Peyer's patch (tissue), 4 donors: ENCODE results near the gene ZNF511.

Experiments used
- POLR2A ChIP-seq, 2 donors: fragments of 450-650 bp; IDR thresholded peaks; one replicate each; pipeline ENCODE4 v1.5.1; 2017; ENCODE audit warnings: antibody characterized with exemption in 2 of 2, mild to moderate bottlenecking in 2 of 2, moderate library complexity in 2 of 2
- TF ChIP-seq, protein P1 (sequence below), 6 experiments: fragments of 450-650 bp in 4 of 6; fragments of 200-600 bp in 2 of 6; sonication (generic) in 1 of 6; IDR thresholded peaks; one replicate each; pipeline ENCODE4 v1.5.1; 2017 to 2019; ENCODE audit warnings: antibody characterized with exemption in 6 of 6, mild to moderate bottlenecking in 3 of 6, moderate library complexity in 1 of 6

DNA sequence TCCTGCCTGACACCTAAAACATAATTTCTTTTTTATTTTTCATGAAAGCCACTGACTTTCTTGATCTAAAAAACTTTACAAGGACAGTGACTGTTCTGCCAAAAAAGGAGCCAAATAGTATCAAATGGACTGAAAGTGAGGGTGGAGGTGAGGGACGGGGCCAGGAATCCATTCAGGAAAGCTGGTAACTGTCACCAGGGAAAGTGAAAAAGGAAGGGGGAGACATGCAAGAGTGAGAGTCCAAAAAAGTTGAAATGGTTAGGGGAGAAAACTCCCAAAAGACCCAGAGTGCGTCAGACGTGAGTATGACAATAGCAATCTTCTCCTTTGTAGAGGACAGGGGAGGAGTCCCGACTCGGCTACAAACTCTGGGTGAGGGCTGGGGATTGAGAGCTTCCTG lies 35.5 kb downstream of the ZNF511 start:
- TF ChIP-seq POLR2A (IDR thresholded peaks at IDR 0.05) = no peak
- TF ChIP-seq, protein P1, sequence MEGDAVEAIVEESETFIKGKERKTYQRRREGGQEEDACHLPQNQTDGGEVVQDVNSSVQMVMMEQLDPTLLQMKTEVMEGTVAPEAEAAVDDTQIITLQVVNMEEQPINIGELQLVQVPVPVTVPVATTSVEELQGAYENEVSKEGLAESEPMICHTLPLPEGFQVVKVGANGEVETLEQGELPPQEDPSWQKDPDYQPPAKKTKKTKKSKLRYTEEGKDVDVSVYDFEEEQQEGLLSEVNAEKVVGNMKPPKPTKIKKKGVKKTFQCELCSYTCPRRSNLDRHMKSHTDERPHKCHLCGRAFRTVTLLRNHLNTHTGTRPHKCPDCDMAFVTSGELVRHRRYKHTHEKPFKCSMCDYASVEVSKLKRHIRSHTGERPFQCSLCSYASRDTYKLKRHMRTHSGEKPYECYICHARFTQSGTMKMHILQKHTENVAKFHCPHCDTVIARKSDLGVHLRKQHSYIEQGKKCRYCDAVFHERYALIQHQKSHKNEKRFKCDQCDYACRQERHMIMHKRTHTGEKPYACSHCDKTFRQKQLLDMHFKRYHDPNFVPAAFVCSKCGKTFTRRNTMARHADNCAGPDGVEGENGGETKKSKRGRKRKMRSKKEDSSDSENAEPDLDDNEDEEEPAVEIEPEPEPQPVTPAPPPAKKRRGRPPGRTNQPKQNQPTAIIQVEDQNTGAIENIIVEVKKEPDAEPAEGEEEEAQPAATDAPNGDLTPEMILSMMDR (IDR thresholded peaks at IDR 0.05) = no peak
